ENCODE results near the gene MAGI2. TPM values are rescaled to one million over a fixed set of nuclear protein-coding genes. Genes with fewer than 3 reads are reported as not detected.

The MAGI2 gene
- total and polyA plus RNA-seq, 2 experiments from 2014 or later, result 10.4 to 26.4 TPM

GRCh38 chr7:78742694-78743093 lies 710.8 kb downstream of the MAGI2 start (continued):
- TF ChIP-seq ZNF462 (CRISPR knock-in tag; IDR thresholded peaks at IDR 0.05), result no peak

- no peak for ATAC-seq
- Histone ChIP-seq H3K4me1 (ENCODE audit: insufficient read depth) (no peaks in the 10 kb centered on the region; the same call in 1 of the 2 replicates), H3K9me2 (ENCODE audit: insufficient read depth) (no peaks in the 10 kb centered on the region)
- TF ChIP-seq POLR2AphosphoS5 (IDR thresholded peaks at IDR 0.05; ENCODE audit: low read depth) (no peak), EZH2phosphoT487 (IDR thresholded peaks at IDR 0.05; ENCODE audit: unreplicated experiment) (no peak), REST (IDR thresholded peaks at IDR 0.05; ENCODE audit: unreplicated experiment) (no peak), ZNF114 (CRISPR knock-in tag; IDR thresholded peaks at IDR 0.05) (no peak), CTCF (conservative IDR thresholded peaks at IDR 0.05; ENCODE audit: low read depth in 2 of 2) (no peak), EZH2 (IDR thresholded peaks at IDR 0.05; ENCODE audit: low read depth, unreplicated experiment) (no peak), ZNF331 (CRISPR knock-in tag; IDR thresholded peaks at IDR 0.05; ENCODE audit: low read depth) (no peak), JUNB (IDR thresholded peaks at IDR 0.05; ENCODE audit: unreplicated experiment) (no peak), NANOG (IDR thresholded peaks at IDR 0.05; ENCODE audit: borderline replicate concordance) (no peak)
Observed at GRCh38 chr7:78736548-78736947, 716.9 kb downstream of the MAGI2 start.

More at GRCh38 chr7:78736548-78736947, 716.9 kb downstream of the MAGI2 start:
- H3K27me3 Mint-ChIP-seq (ENCODE audit: insufficient read depth, low read depth, poor library complexity), result peaks cover 3% of the 10 kb centered on the region
- H3K4me1 Mint-ChIP-seq, result peaks cover 17% of the 10 kb centered on the region; the same call in 2 of the 3 replicates
- H3K27me3 ChIP-seq (ENCODE audit: insufficient read depth), result no peaks in the 10 kb centered on the region
- H3K4me3 ChIP-seq, result no peak overlapping the region
- no peaks in the 10 kb centered on the region; the same call in 2 of the 3 replicates for H3K36me3 Mint-ChIP-seq (ENCODE audit: low read depth)
- 0 out of 2 replicates have a peak, but pooled peaks cover 2% of the 10 kb centered on the region for H4K20me1 ChIP-seq (replicated peaks; ENCODE audit: insufficient read depth)
- no peak overlapping the region for H3K27ac Mint-ChIP-seq
- peaks cover 17% of the 10 kb centered on the region for H3K79me2 ChIP-seq (replicated peaks; ENCODE audit: insufficient read depth)
- no peak overlapping the region for H3K4me3 Mint-ChIP-seq
- H3K36me3 ChIP-seq (ENCODE audit: insufficient read depth), result no peaks in the 10 kb centered on the region
- no peaks in the 10 kb centered on the region for H3F3A ChIP-seq (replicated peaks; ENCODE audit: low read depth)
- H2AFZ ChIP-seq, result no peak overlapping the region
- no peak overlapping the region for H3K27ac ChIP-seq (ENCODE audit: low read depth)
- no peaks in the 10 kb centered on the region for H3K9me3 Mint-ChIP-seq
- no peak overlapping the region for H3K4me2 ChIP-seq
- DNase-seq (ENCODE audit: low spot score), result no peak
